ENCODE measurements around the gene TMEM30A. TPM values are rescaled to one million over a fixed set of nuclear protein-coding genes. Genes with fewer than 3 reads are reported as not detected.

TMEM30A gene
- total RNA-seq, 2 donors from 2014 or later: 45.6 to 47.3 TPM

- Histone ChIP-seq H3K9me3 (no peaks in the 10 kb centered on the region), H3K27ac (peak overlapping the region; percentile 2 to 23), H3K4me1 (peaks cover 0 to 28% of the 10 kb centered on the region in 2 donors), H3K36me3 (peaks cover 21% of the 10 kb centered on the region), H3K4me3 (no peak overlapping the region), H3K27me3 (no peaks in the 10 kb centered on the region)
- no peak for DNase-seq (ENCODE audit: low spot score)
- TF ChIP-seq CTCF (IDR thresholded peaks at IDR 0.05): no peak
These were observed 16.2 kb downstream of the TMEM30A start for GRCh38 chr6:75268121-75268987.

- peaks cover 24% of the 10 kb centered on the region for H3K36me3 ChIP-seq
- no peak for DNase-seq (ENCODE audit: low spot score)
- H3K4me3 ChIP-seq: no peak overlapping the region
- peaks cover 0 to 28% of the 10 kb centered on the region in 2 donors for H3K4me1 ChIP-seq
- no peaks in the 10 kb centered on the region for H3K9me3 ChIP-seq
- peak overlapping the region; percentile 2 to 23 for H3K27ac ChIP-seq
- no peaks in the 10 kb centered on the region for H3K27me3 ChIP-seq
- no peak for TF ChIP-seq CTCF (IDR thresholded peaks at IDR 0.05)
These were observed 17.1 kb downstream of the TMEM30A start for GRCh38 chr6:75267461-75267860.

GRCh38 chr6:75266716-75267291, 17.8 kb downstream of the TMEM30A start:
- H3K27ac ChIP-seq: no peak overlapping the region

GRCh38 chr6:75263401-75263750, 21.2 kb downstream of the TMEM30A start:
- Histone ChIP-seq H3K27ac (no peak overlapping the region), H3K9me3 (no peaks in the 10 kb centered on the region), H3K4me3 (no peak overlapping the region), H3K27me3 (no peaks in the 10 kb centered on the region), H3K4me1 (peaks cover 0 to 17% of the 10 kb centered on the region in 2 donors), H3K36me3 (peaks cover 44% of the 10 kb centered on the region)
- TF ChIP-seq CTCF (IDR thresholded peaks at IDR 0.05): no peak
- no peak for DNase-seq (ENCODE audit: low spot score)

More at GRCh38 chr6:75266716-75267291, 17.8 kb downstream of the TMEM30A start:
- Histone ChIP-seq H3K4me3 (no peak overlapping the region), H3K4me1 (peaks cover 0 to 25% of the 10 kb centered on the region in 2 donors), H3K36me3 (peaks cover 20% of the 10 kb centered on the region), H3K27me3 (no peaks in the 10 kb centered on the region), H3K9me3 (no peaks in the 10 kb centered on the region)
- peak; percentile 77 to 86 for TF ChIP-seq CTCF (IDR thresholded peaks at IDR 0.05)
- DNase-seq (ENCODE audit: low spot score): no peak

DNA sequence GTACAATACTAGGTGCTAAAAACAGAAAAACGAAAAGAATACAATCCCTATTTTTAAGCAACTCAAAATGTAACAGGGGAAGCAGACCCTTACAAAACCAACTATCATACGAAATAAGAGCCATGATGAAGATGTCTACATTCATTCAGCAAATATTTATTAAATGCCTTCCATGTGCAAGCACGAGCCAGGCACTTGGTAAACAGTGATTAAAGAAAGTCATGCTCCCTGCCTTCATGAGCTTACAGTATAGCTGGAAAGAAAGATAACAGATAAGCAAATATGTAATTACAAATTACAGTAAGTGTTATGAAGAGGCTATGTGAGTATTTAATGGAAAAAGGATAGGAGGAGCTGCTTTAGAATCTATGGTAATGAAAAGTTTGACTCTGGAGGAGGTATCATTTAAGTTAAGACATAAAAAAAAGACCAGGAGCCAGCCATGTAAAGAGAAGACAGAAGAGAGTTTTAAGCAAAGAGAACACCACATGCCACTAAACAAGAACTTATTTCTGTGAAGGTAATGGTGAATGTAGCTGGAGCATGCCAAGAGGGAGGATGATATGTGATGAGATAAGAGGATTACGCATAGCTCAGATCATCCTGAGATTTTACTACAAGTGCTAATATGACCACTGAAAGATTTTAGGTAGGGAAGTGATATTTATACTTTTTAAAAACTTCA, 21.7 kb downstream of the TMEM30A start:
- Histone ChIP-seq H3K27ac (no peak overlapping the region), H3K4me3 (no peak overlapping the region), H3K36me3 (peaks cover 49% of the 10 kb centered on the region), H3K9me3 (no peaks in the 10 kb centered on the region), H3K27me3 (no peaks in the 10 kb centered on the region), H3K4me1 (peaks cover 0 to 11% of the 10 kb centered on the region in 2 donors)
- TF ChIP-seq CTCF (IDR thresholded peaks at IDR 0.05): no peak
- DNase-seq (ENCODE audit: low spot score): no peak
